Fibroblast of skin of back (primary cell): Measurements from ENCODE around the gene SPRED2.
A peak's percentile ranks its signal among the peaks of the same experiment; 100 is the strongest.

Source experiments
- DNase-seq: peaks from one replicate; pipeline ENCODE4 v3.0.0-alpha.2; 2013

SPRED2 gene

GRCh38 chr2:65300761-65301711, 131.4 kb downstream of the SPRED2 start:
- peak; percentile 98 for DNase-seq

- no peak for DNase-seq
Observed at GRCh38 chr2:65300134-65300760, 132.2 kb downstream of the SPRED2 start.

- peak; percentile 89 for DNase-seq
Observed at GRCh38 chr2:65299246-65299645, 133.2 kb downstream of the SPRED2 start.

- no peak for DNase-seq
Observed at GRCh38 chr2:65298089-65298488, 134.3 kb downstream of the SPRED2 start.

GRCh38 chr2:65297544-65297943, 134.9 kb downstream of the SPRED2 start:
- DNase-seq: no peak

GRCh38 chr2:65296971-65297370, 135.4 kb downstream of the SPRED2 start:
- no peak for DNase-seq

- no peak for DNase-seq
Observed at GRCh38 chr2:65294701-65295100, 137.7 kb downstream of the SPRED2 start.

- DNase-seq: no peak
Observed at GRCh38 chr2:65294136-65294535, 138.3 kb downstream of the SPRED2 start.

GRCh38 chr2:65293376-65293775, 139.0 kb downstream of the SPRED2 start:
- no peak for DNase-seq

- no peak for DNase-seq
Observed at GRCh38 chr2:65292461-65293011, 139.9 kb downstream of the SPRED2 start.

GRCh38 chr2:65292106-65292400, 140.3 kb downstream of the SPRED2 start:
- DNase-seq: no peak

- DNase-seq: peak; percentile 20
Observed at GRCh38 chr2:65291216-65292105, 140.9 kb downstream of the SPRED2 start.

GRCh38 chr2:65287364-65287763, 145.0 kb downstream of the SPRED2 start:
- DNase-seq: no peak

- DNase-seq: no peak
Observed at GRCh38 chr2:65282477-65283053, 149.8 kb downstream of the SPRED2 start.

- DNase-seq: no peak
Observed at GRCh38 chr2:65281627-65282351, 150.6 kb downstream of the SPRED2 start.

- DNase-seq: no peak
Observed at GRCh38 chr2:65279756-65280155, 152.6 kb downstream of the SPRED2 start.

GRCh38 chr2:65278531-65278981, 153.8 kb downstream of the SPRED2 start:
- peak; percentile 57 for DNase-seq

GRCh38 chr2:65277791-65278483, 154.5 kb downstream of the SPRED2 start:
- no peak for DNase-seq

- DNase-seq: no peak
Observed at GRCh38 chr2:65277118-65277517, 155.3 kb downstream of the SPRED2 start.

GRCh38 chr2:65276609-65277008, 155.8 kb downstream of the SPRED2 start:
- DNase-seq: no peak
